ENCODE measurements around the gene NEU4.

- TF ChIP-seq CTCF (IDR thresholded peaks at IDR 0.05) (no peak), POLR2A (IDR thresholded peaks at IDR 0.05) (no peak)
Measured at GRCh38 chr2:241814393-241814642, 5.3 kb downstream of the NEU4 start.

Measured in heart left ventricle (tissue), 13 donors.